ENCODE data around the gene ADAR.

GRCh38 chr1:154616659-154617345, 8.8 kb upstream of the ADAR start:
- TF ChIP-seq CTCF (conservative IDR thresholded peaks at IDR 0.05; ENCODE audit: low read depth, low read length) (no peak), BHLHE40 (IDR thresholded peaks at IDR 0.05; ENCODE audit: low read depth, low read length) (no peak), RCOR1 (IDR thresholded peaks at IDR 0.05; ENCODE audit: insufficient replicate concordance, low read length) (no peak), POLR2A (IDR thresholded peaks at IDR 0.05; ENCODE audit: low read depth, low read length) (no peak)
